ENCODE measurements around the gene TACC2. TPM values are rescaled to one million over a fixed set of nuclear protein-coding genes. Genes with fewer than 3 reads are reported as not detected.

TACC2 gene
- total RNA-seq, 2 experiments from 2014 or later: not detected

- Histone ChIP-seq H3K27ac (ENCODE audit: low read depth in 1 of 2, low read length in 2 of 2) (no peak overlapping the region), H3K4me3 (ENCODE audit: low read length) (no peak overlapping the region), H3K36me3 (ENCODE audit: insufficient read depth, low read length) (no peaks in the 10 kb centered on the region), H3K4me1 (ENCODE audit: insufficient read depth, low read length) (no peaks in the 10 kb centered on the region), H3K9me3 (ENCODE audit: control insufficient read depth in 1 of 2, insufficient read depth in 1 of 2, low read length in 2 of 2) (peaks cover 0 to 12% of the 10 kb centered on the region in 2 experiments), H3K27me3 (ENCODE audit: control insufficient read depth in 1 of 2, insufficient read depth in 2 of 2, low read length in 2 of 2) (peaks cover 0 to 24% of the 10 kb centered on the region in 2 experiments)
- no peak overlapping the region for H3K4me3 Mint-ChIP-seq
- peaks cover 34% of the 10 kb centered on the region for H3K27me3 Mint-ChIP-seq
- no peaks in the 10 kb centered on the region for H3K9me3 Mint-ChIP-seq
- ChIA-PET POLR2A (no interaction called here), CTCF (no interaction called here)
- H3K27ac Mint-ChIP-seq: no peak overlapping the region
- no peak for TF ChIP-seq CTCF (IDR thresholded peaks at IDR 0.05)
- H3K36me3 Mint-ChIP-seq (ENCODE audit: low read depth): no peaks in the 10 kb centered on the region
- intact Hi-C loops (cut with DNase I, micrococcal nuclease): no loop called here
- H3K4me1 Mint-ChIP-seq (ENCODE audit: low read depth): no peaks in the 10 kb centered on the region
- DNase-seq: no peak
- no peak for ATAC-seq (ENCODE audit: poor library complexity)
Measured at GRCh38 chr10:122171302-122172075, 182.5 kb downstream of the TACC2 start.

- no peaks in the 10 kb centered on the region for H3K4me1 ChIP-seq (ENCODE audit: insufficient read depth, low read length)
- Mint-ChIP-seq H3K4me1 (ENCODE audit: low read depth) (no peaks in the 10 kb centered on the region), H3K9me3 (no peaks in the 10 kb centered on the region), H3K4me3 (no peak overlapping the region), H3K27ac (no peak overlapping the region), H3K27me3 (peaks cover 26% of the 10 kb centered on the region), H3K36me3 (ENCODE audit: low read depth) (no peaks in the 10 kb centered on the region)
- no peaks in the 10 kb centered on the region for H3K36me3 ChIP-seq (ENCODE audit: insufficient read depth, low read length)
- H3K4me3 ChIP-seq (ENCODE audit: low read length): no peak overlapping the region
- H3K9me3 ChIP-seq (ENCODE audit: control insufficient read depth in 1 of 2, insufficient read depth in 1 of 2, low read length in 2 of 2): peaks cover 0 to 12% of the 10 kb centered on the region in 2 experiments
- CTCF ChIA-PET: no interaction called here
- peaks cover 0 to 17% of the 10 kb centered on the region in 2 experiments for H3K27me3 ChIP-seq (ENCODE audit: control insufficient read depth in 1 of 2, insufficient read depth in 2 of 2, low read length in 2 of 2)
- POLR2A ChIA-PET: no interaction called here
- no peak for ATAC-seq (ENCODE audit: poor library complexity)
- DNase-seq: no peak
- no peak for TF ChIP-seq CTCF (IDR thresholded peaks at IDR 0.05)
- intact Hi-C loops (cut with DNase I, micrococcal nuclease): no loop called here
- H3K27ac ChIP-seq (ENCODE audit: low read depth in 1 of 2, low read length in 2 of 2): no peak overlapping the region
Measured at GRCh38 chr10:122172361-122173008, 183.5 kb downstream of the TACC2 start.

- Mint-ChIP-seq H3K36me3 (ENCODE audit: low read depth) (no peaks in the 10 kb centered on the region), H3K27ac (no peak overlapping the region), H3K4me3 (no peak overlapping the region), H3K9me3 (no peaks in the 10 kb centered on the region), H3K4me1 (ENCODE audit: low read depth) (no peaks in the 10 kb centered on the region), H3K27me3 (peaks cover 22% of the 10 kb centered on the region)
- ATAC-seq (ENCODE audit: poor library complexity) (no peak), DNase-seq (no peak)
- Histone ChIP-seq H3K36me3 (ENCODE audit: insufficient read depth, low read length) (no peaks in the 10 kb centered on the region), H3K9me3 (ENCODE audit: control insufficient read depth in 1 of 2, insufficient read depth in 1 of 2, low read length in 2 of 2) (peaks cover 0 to 12% of the 10 kb centered on the region in 2 experiments), H3K4me3 (ENCODE audit: low read length) (no peak overlapping the region), H3K27me3 (ENCODE audit: control insufficient read depth in 1 of 2, insufficient read depth in 2 of 2, low read length in 2 of 2) (peaks cover 0 to 16% of the 10 kb centered on the region in 2 experiments), H3K27ac (ENCODE audit: low read depth in 1 of 2, low read length in 2 of 2) (no peak overlapping the region), H3K4me1 (ENCODE audit: insufficient read depth, low read length) (no peaks in the 10 kb centered on the region)
- intact Hi-C loops (cut with DNase I, micrococcal nuclease): no loop called here
- POLR2A ChIA-PET: no interaction called here
- CTCF ChIA-PET: no interaction called here
- no peak for TF ChIP-seq CTCF (IDR thresholded peaks at IDR 0.05)
Measured at GRCh38 chr10:122173337-122173736, 184.4 kb downstream of the TACC2 start.
